GM06990 (cell line): ENCODE data around the gene SPATA13.

Source experiments
- DNase-seq: peaks from one replicate; pipeline ENCODE4 v3.0.0-alpha.2; 2011; ENCODE audit not compliant: insufficient read length; ENCODE audit errors: extremely low read depth
- H3K27me3 ChIP-seq: replicated peaks from 2 replicates; pipeline ENCODE4 v1.6.0; 2011; ENCODE audit warnings: low read length; ENCODE audit not compliant: control insufficient read depth, insufficient read depth
- H3K36me3 ChIP-seq: 2 replicates; pipeline ENCODE4 v1.5.1; 2011; ENCODE audit warnings: low read length; ENCODE audit not compliant: control insufficient read depth, insufficient read depth
- H3K4me3 ChIP-seq: replicated peaks from 2 replicates; pipeline ENCODE4 v1.5.1; 2011; ENCODE audit warnings: low read depth, mild to moderate bottlenecking, control low read depth, low read length
- TF ChIP-seq, protein P1 (sequence below): IDR thresholded peaks from 2 replicates; pipeline ENCODE4 v1.5.1; 2011; ENCODE audit warnings: low read length, control low read depth, mild to moderate bottlenecking, inconsistent platforms; ENCODE audit not compliant: insufficient read depth, poor library complexity, severe bottlenecking

SPATA13 gene

DNA sequence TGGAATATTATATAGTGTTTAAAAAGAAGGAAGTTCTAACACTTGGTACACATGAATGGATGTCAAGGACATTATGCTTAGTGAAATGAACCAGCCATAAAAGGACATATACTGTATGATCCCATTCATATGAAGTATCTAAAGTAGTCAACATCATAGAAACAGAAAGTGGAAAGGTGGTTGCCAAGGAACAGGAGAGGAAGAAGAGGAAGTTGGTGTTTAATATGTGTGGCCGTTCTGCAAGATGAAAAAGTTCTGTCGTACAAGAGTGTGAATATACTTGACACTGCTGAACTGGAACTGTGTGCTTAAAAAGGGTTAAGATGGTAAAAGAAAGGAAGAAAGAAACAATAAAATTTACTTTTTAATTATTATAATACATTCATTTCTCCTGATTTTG is 115.8 kb downstream of the SPATA13 start:
- TF ChIP-seq, protein P1, sequence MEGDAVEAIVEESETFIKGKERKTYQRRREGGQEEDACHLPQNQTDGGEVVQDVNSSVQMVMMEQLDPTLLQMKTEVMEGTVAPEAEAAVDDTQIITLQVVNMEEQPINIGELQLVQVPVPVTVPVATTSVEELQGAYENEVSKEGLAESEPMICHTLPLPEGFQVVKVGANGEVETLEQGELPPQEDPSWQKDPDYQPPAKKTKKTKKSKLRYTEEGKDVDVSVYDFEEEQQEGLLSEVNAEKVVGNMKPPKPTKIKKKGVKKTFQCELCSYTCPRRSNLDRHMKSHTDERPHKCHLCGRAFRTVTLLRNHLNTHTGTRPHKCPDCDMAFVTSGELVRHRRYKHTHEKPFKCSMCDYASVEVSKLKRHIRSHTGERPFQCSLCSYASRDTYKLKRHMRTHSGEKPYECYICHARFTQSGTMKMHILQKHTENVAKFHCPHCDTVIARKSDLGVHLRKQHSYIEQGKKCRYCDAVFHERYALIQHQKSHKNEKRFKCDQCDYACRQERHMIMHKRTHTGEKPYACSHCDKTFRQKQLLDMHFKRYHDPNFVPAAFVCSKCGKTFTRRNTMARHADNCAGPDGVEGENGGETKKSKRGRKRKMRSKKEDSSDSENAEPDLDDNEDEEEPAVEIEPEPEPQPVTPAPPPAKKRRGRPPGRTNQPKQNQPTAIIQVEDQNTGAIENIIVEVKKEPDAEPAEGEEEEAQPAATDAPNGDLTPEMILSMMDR = no peak
- no peak for DNase-seq
- Histone ChIP-seq H3K27me3 (no peaks in the 10 kb centered on the region), H3K36me3 (0 out of 2 replicates have a peak, but pooled peaks cover 2% of the 10 kb centered on the region), H3K4me3 (no peak overlapping the region)

GRCh38 chr13:24276861-24277260 is 116.3 kb downstream of the SPATA13 start:
- H3K27me3 ChIP-seq = no peaks in the 10 kb centered on the region
- no peak for DNase-seq
- H3K36me3 ChIP-seq = 0 out of 2 replicates have a peak, but pooled peaks cover 2% of the 10 kb centered on the region
- H3K4me3 ChIP-seq = no peak overlapping the region
- TF ChIP-seq, protein P1 = no peak

DNA sequence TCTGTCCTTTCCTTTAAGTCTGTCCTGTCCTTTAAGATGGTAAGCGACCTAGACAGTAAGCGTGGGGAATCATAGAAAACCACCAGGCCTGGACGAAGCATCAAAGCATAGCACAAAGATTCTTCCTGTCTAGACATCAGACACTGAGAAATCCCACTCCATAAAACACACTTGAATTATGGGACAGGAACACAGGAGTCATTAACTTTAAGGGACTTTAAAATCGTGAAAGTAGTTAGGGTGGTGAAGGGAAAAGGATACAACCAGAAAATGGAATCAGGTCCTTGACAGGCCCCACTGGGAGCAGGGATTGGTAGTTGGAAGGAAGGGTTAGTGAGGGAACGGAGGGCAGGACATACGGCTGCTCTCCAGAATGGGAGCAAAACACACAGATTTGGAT is 117.2 kb downstream of the SPATA13 start:
- Histone ChIP-seq H3K36me3 (peaks cover 2% of the 10 kb centered on the region; the same call in 1 of the 2 replicates), H3K27me3 (no peaks in the 10 kb centered on the region), H3K4me3 (no peak overlapping the region)
- TF ChIP-seq, protein P1 = no peak
- DNase-seq = no peak

DNA sequence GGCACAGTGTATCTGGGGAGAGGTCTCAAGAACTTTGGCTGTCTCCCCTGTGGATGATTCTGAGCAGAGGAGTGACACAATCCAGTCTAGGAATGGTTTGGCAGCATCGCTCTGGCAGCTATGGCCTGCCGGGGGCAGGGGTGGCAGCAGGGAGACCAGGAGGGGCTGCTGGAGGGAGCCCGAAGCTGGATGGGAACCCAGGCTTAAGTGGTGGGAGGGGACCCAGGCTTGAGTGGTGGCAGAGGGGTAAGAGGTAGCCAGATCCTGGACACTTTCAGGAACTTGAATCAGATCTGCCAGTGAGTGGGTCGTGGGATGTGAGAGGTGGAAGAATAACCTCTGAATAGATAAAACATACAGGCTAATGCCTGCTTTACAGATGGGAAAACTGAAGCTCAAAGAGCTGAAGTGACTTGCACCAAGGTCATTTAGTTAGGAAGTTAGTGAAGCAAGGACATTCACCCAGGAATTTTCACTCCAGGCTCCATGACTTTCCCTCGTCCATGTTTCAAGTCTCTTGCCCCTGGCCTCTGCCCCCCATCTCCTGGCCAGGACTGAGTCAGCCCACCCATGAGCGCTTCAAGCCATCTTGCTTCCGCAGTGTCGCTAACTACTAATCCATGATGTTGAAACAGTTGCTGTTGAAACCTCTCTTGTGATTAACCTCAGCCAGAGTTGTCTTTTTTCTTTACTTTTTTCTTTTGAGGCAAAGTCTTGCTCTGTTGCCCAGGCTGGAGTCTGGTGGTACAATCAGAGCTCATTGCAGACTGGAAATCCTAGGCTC is 119.0 kb downstream of the SPATA13 start:
- TF ChIP-seq, protein P1 = no peak
- H3K36me3 ChIP-seq = peaks cover 3% of the 10 kb centered on the region
- DNase-seq = no peak
- H3K4me3 ChIP-seq = no peak overlapping the region
- H3K27me3 ChIP-seq = no peaks in the 10 kb centered on the region

- Histone ChIP-seq H3K36me3 (peaks cover 5% of the 10 kb centered on the region), H3K27me3 (no peaks in the 10 kb centered on the region), H3K4me3 (no peak overlapping the region)
- TF ChIP-seq, protein P1 = no peak
- DNase-seq = no peak
Measured at GRCh38 chr13:24280720-24281119, 120.2 kb downstream of the SPATA13 start.
